ENCODE results near the gene EXT2. TPM values are rescaled to one million over a fixed set of nuclear protein-coding genes. Genes with fewer than 3 reads are reported as not detected.

The EXT2 gene
- total and polyA plus RNA-seq, 2 experiments from 2014 or later: 15.9 to 48.6 TPM

DNA sequence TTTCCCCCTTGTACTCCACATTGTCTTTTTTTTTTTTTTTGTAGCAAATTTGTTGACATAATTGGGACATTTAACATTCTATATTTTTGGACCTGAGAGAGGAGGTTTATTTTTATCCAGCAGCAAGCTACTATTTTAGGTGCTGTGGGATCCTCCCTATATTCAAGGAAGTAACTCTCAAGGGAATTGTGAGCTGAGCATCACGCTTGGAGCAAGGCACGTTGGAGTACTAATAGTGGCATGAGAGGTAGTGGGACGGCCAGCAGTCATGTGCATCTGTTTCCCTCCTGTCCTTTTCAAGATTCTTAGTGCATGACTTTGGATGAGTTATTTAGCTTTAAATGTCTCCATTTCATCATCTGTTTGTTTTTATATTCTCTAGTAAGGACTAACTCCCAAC, 52.3 kb downstream of the EXT2 start (continued):
- TF ChIP-seq ETS1 (IDR thresholded peaks at IDR 0.05) (no peak), REST (IDR thresholded peaks at IDR 0.05; ENCODE audit: unreplicated experiment) (no peak), CREB1 (CRISPR knock-in tag; IDR thresholded peaks at IDR 0.05; ENCODE audit: low read depth) (no peak)

GRCh38 chr11:44149651-44150050, 54.2 kb downstream of the EXT2 start:
- Histone ChIP-seq H3K79me2 (replicated peaks; ENCODE audit: insufficient read depth) (no peaks in the 10 kb centered on the region), H3K4me1 (ENCODE audit: insufficient read depth) (no peaks in the 10 kb centered on the region), H3K9me2 (ENCODE audit: insufficient read depth) (no peaks in the 10 kb centered on the region; the same call in 1 of the 2 replicates), H3K4me3 (no peak overlapping the region), H4K20me1 (replicated peaks; ENCODE audit: insufficient read depth) (no peaks in the 10 kb centered on the region), H3K27ac (ENCODE audit: low read depth) (no peak overlapping the region), H3K4me2 (no peak overlapping the region), H3K27me3 (ENCODE audit: insufficient read depth) (no peaks in the 10 kb centered on the region), H2AFZ (no peak overlapping the region), H3K36me3 (ENCODE audit: insufficient read depth) (no peaks in the 10 kb centered on the region), H3F3A (replicated peaks; ENCODE audit: low read depth) (no peaks in the 10 kb centered on the region)
- Mint-ChIP-seq H3K4me1 (no peaks in the 10 kb centered on the region), H3K4me3 (no peak overlapping the region), H3K27ac (no peak overlapping the region), H3K36me3 (ENCODE audit: low read depth) (peaks cover 21% of the 10 kb centered on the region; the same call in 2 of the 3 replicates), H3K27me3 (ENCODE audit: insufficient read depth, low read depth, poor library complexity) (no peaks in the 10 kb centered on the region), H3K9me3 (no peaks in the 10 kb centered on the region)
- DNase-seq (ENCODE audit: low spot score): no peak
- no peak for ATAC-seq
- no peak for TF ChIP-seq NANOG (IDR thresholded peaks at IDR 0.05; ENCODE audit: borderline replicate concordance)
- no peak for TF ChIP-seq REST (IDR thresholded peaks at IDR 0.05; ENCODE audit: unreplicated experiment)
- TF ChIP-seq, protein P1, sequence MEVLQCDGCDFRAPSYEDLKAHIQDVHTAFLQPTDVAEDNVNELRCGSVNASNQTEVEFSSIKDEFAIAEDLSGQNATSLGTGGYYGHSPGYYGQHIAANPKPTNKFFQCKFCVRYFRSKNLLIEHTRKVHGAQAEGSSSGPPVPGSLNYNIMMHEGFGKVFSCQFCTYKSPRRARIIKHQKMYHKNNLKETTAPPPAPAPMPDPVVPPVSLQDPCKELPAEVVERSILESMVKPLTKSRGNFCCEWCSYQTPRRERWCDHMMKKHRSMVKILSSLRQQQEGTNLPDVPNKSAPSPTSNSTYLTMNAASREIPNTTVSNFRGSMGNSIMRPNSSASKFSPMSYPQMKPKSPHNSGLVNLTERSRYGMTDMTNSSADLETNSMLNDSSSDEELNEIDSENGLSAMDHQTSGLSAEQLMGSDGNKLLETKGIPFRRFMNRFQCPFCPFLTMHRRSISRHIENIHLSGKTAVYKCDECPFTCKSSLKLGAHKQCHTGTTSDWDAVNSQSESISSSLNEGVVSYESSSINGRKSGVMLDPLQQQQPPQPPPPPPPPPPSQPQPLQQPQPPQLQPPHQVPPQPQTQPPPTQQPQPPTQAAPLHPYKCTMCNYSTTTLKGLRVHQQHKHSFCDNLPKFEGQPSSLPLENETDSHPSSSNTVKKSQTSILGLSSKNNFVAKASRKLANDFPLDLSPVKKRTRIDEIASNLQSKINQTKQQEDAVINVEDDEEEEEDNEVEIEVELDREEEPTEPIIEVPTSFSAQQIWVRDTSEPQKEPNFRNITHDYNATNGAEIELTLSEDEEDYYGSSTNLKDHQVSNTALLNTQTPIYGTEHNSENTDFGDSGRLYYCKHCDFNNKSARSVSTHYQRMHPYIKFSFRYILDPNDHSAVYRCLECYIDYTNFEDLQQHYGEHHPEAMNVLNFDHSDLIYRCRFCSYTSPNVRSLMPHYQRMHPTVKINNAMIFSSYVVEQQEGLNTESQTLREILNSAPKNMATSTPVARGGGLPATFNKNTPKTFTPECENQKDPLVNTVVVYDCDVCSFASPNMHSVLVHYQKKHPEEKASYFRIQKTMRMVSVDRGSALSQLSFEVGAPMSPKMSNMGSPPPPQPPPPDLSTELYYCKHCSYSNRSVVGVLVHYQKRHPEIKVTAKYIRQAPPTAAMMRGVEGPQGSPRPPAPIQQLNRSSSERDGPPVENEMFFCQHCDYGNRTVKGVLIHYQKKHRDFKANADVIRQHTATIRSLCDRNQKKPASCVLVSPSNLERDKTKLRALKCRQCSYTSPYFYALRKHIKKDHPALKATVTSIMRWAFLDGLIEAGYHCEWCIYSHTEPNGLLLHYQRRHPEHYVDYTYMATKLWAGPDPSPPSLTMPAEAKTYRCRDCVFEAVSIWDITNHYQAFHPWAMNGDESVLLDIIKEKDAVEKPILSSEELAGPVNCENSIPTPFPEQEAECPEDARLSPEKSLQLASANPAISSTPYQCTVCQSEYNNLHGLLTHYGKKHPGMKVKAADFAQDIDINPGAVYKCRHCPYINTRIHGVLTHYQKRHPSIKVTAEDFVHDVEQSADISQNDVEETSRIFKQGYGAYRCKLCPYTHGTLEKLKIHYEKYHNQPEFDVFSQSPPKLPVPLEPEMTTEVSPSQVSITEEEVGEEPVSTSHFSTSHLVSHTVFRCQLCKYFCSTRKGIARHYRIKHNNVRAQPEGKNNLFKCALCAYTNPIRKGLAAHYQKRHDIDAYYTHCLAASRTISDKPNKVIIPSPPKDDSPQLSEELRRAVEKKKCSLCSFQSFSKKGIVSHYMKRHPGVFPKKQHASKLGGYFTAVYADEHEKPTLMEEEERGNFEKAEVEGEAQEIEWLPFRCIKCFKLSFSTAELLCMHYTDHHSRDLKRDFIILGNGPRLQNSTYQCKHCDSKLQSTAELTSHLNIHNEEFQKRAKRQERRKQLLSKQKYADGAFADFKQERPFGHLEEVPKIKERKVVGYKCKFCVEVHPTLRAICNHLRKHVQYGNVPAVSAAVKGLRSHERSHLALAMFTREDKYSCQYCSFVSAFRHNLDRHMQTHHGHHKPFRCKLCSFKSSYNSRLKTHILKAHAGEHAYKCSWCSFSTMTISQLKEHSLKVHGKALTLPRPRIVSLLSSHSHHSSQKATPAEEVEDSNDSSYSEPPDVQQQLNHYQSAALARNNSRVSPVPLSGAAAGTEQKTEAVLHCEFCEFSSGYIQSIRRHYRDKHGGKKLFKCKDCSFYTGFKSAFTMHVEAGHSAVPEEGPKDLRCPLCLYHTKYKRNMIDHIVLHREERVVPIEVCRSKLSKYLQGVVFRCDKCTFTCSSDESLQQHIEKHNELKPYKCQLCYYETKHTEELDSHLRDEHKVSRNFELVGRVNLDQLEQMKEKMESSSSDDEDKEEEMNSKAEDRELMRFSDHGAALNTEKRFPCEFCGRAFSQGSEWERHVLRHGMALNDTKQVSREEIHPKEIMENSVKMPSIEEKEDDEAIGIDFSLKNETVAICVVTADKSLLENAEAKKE (CRISPR knock-in tag; IDR thresholded peaks at IDR 0.05): no peak
- TF ChIP-seq, protein P2, sequence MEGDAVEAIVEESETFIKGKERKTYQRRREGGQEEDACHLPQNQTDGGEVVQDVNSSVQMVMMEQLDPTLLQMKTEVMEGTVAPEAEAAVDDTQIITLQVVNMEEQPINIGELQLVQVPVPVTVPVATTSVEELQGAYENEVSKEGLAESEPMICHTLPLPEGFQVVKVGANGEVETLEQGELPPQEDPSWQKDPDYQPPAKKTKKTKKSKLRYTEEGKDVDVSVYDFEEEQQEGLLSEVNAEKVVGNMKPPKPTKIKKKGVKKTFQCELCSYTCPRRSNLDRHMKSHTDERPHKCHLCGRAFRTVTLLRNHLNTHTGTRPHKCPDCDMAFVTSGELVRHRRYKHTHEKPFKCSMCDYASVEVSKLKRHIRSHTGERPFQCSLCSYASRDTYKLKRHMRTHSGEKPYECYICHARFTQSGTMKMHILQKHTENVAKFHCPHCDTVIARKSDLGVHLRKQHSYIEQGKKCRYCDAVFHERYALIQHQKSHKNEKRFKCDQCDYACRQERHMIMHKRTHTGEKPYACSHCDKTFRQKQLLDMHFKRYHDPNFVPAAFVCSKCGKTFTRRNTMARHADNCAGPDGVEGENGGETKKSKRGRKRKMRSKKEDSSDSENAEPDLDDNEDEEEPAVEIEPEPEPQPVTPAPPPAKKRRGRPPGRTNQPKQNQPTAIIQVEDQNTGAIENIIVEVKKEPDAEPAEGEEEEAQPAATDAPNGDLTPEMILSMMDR (conservative IDR thresholded peaks at IDR 0.05; ENCODE audit: low read depth in 2 of 2): no peak
- TF ChIP-seq EZH2 (IDR thresholded peaks at IDR 0.05; ENCODE audit: low read depth, unreplicated experiment): no peak
- no peak for TF ChIP-seq STAT1 (IDR thresholded peaks at IDR 0.05; ENCODE audit: unreplicated experiment)
